Tongue (tissue), 2 donors: ENCODE results near the gene ELOVL1. TPM values are rescaled to one million over a fixed set of nuclear protein-coding genes. Genes with fewer than 3 reads are reported as not detected.

Experiments used
- DNase-seq: peaks from one replicate; pipeline ENCODE4 v3.0.0-alpha.2; 2015
- total RNA-seq: library from RNA; depleted of rRNA; stranded (reverse); fragments of >200 nt; gene quantifications from one replicate; pipeline ENCODE4 v1.2.3, GENCODE V29; 2014

Gene ELOVL1
- total RNA-seq, 1 donor from 2014 or later = 9.6 TPM

- no peak for DNase-seq
Observed at GRCh38 chr1:43354471-43354870, 13.3 kb downstream of the ELOVL1 start.

GRCh38 chr1:43352881-43353280, 14.9 kb downstream of the ELOVL1 start:
- no peak for DNase-seq

- no peak for DNase-seq
Observed at GRCh38 chr1:43352351-43352705, 15.5 kb downstream of the ELOVL1 start.

GRCh38 chr1:43351421-43352350, 16.1 kb downstream of the ELOVL1 start:
- no peak for DNase-seq

GRCh38 chr1:43350976-43351375, 16.8 kb downstream of the ELOVL1 start:
- no peak for DNase-seq

GRCh38 chr1:43349594-43350306, 18.1 kb downstream of the ELOVL1 start:
- peak; percentile 39 for DNase-seq

GRCh38 chr1:43348809-43349593, 18.8 kb downstream of the ELOVL1 start:
- peak; percentile 85 for DNase-seq

- no peak for DNase-seq
Observed at GRCh38 chr1:43348343-43348808, 19.4 kb downstream of the ELOVL1 start.

GRCh38 chr1:43346636-43347035, 21.2 kb downstream of the ELOVL1 start:
- no peak for DNase-seq

GRCh38 chr1:43345120-43345519, 22.7 kb downstream of the ELOVL1 start:
- DNase-seq = no peak

- DNase-seq = no peak
Observed at GRCh38 chr1:43344267-43344850, 23.5 kb downstream of the ELOVL1 start.

GRCh38 chr1:43340559-43340958, 27.3 kb downstream of the ELOVL1 start:
- DNase-seq = no peak

- DNase-seq = no peak
Observed at GRCh38 chr1:43339584-43340232, 28.1 kb downstream of the ELOVL1 start.

- no peak for DNase-seq
Observed at GRCh38 chr1:43338001-43338400, 29.8 kb downstream of the ELOVL1 start.

GRCh38 chr1:43337588-43337987, 30.2 kb downstream of the ELOVL1 start, which contains the start of gene MPL:
Gene MPL (plus strand): TSS chr1:43337818. CDS start chr1:43337849, 31 bp downstream.
- DNase-seq = no peak

GRCh38 chr1:43334453-43335205, 33.2 kb downstream of the ELOVL1 start:
- no peak for DNase-seq

GRCh38 chr1:43331688-43332087, 36.1 kb downstream of the ELOVL1 start:
- DNase-seq = no peak

GRCh38 chr1:43329995-43330751, 37.6 kb downstream of the ELOVL1 start:
- DNase-seq = peak; percentile 12

GRCh38 chr1:43327549-43328292, 40.1 kb downstream of the ELOVL1 start:
- no peak for DNase-seq
